Osteocyte (in vitro differentiated cells): Measurements from ENCODE around the gene POLL. TPM values are rescaled to one million over a fixed set of nuclear protein-coding genes. Genes with fewer than 3 reads are reported as not detected.
"Not testable (repeated sequence)": the region's sequence is repeated elsewhere in the genome, so short reads cannot be mapped to it uniquely, and the experiment has no call there.

Experiments used
- DNase-seq: peaks from one replicate; pipeline ENCODE4 v3.0.0; 2021; ENCODE audit warnings: mixed read lengths; ENCODE audit not compliant: unreplicated experiment; ENCODE audit errors: extremely low spot score
- H3K27ac Mint-ChIP-seq: one replicate; pipeline ENCODE4 v1.8.0; 2021; ENCODE audit warnings: mild to moderate bottlenecking, mixed read lengths; ENCODE audit not compliant: unreplicated experiment
- H3K27me3 Mint-ChIP-seq: one replicate; pipeline ENCODE4 v1.8.0; 2021; ENCODE audit warnings: mixed read lengths; ENCODE audit not compliant: unreplicated experiment
- H3K36me3 Mint-ChIP-seq: one replicate; pipeline ENCODE4 v1.8.0; 2021; ENCODE audit warnings: mixed read lengths; ENCODE audit not compliant: unreplicated experiment
- H3K4me1 Mint-ChIP-seq: one replicate; pipeline ENCODE4 v1.8.0; 2021; ENCODE audit warnings: mixed read lengths; ENCODE audit not compliant: unreplicated experiment
- H3K4me3 Mint-ChIP-seq: one replicate; pipeline ENCODE4 v1.8.0; 2021; ENCODE audit warnings: mild to moderate bottlenecking, moderate library complexity, mixed read lengths; ENCODE audit not compliant: unreplicated experiment
- H3K9me3 Mint-ChIP-seq: one replicate; pipeline ENCODE4 v1.8.0; 2021; ENCODE audit warnings: mixed read lengths; ENCODE audit not compliant: unreplicated experiment
- CTCF ChIP-seq: fragments of 200-600 bp; sonication (generic); IDR thresholded peaks from 2 replicates; pipeline ENCODE4 v1.5.0; 2021; ENCODE audit warnings: antibody characterized with exemption, mild to moderate bottlenecking, moderate library complexity
- long read RNA-seq: library from polyadenylated mRNA; unstranded; transcript quantifications from one replicate; pipeline ENCODE4 v2.0.0, GENCODE V29; 2021
- total RNA-seq: library from RNA; stranded (reverse); gene quantifications from 2 replicates; pipeline ENCODE4 v1.2.1, GENCODE V29; 2021

POLL gene
- 35.0 and 36.8 TPM in 2 replicates for total RNA-seq
- long read RNA-seq, partial matches to known transcripts, result 4 of 29 reads
- long read RNA-seq, other reads (novel, unspliced or antisense), result 22 of 29 reads

DNA sequence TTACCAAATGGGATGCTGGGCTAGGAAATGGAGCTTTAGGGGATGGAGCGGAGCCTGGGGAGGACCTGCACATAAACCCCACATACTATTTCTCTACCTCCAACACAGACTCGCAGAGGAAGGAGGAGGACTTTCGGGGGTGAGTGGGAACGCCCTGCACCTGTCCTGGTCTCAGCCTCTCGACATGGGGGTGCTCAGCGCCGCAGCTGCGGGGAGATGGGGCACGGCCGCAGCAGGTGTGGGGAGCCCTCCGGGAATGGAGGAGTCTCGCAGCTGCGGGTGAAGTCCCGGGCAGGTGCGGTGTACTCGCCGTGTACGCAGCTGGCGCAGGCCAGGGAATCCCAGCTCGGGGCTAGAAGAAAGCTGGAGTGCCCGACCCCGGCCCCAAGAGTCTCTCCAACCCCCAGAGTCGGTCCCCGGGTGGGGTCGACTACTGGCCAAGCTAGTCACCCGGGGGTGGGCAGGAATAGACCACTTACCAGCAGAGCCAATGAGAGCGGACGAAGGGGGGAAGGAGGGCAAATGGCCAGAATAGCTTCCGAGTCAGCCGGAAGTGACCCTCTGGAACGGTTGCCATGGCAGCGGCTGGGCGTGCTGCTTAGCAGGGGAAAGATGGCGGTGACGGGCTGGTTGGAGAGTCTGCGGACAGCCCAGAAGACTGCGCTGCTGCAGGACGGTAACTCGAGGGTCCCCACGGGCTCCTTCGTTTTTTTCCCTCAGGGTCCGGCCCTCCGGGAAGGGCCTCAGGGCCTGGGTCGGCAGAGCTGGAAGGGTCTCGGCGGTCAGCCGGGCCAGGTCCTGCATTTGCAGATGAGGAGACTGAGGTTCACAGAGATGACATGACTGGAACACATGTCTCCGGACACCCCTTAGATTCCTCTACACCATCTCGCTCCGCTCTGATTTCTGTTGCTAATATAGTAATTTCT is at the start of gene POLL, which contains the start of gene DPCD:
TSS of gene POLL (minus strand) at position 533 of the 929 bp plus-strand sequence. CDS start 897 bp downstream, outside the sequence.
TSS of gene DPCD (plus strand) at position 597 of the 929 bp plus-strand sequence. CDS start at position 613, 16 bp downstream.
- Mint-ChIP-seq H3K36me3 (peaks cover 2% of the 10 kb centered on the region), H3K4me3 (peak within 1 kb of the TSS; percentile 91), H3K27ac (peak within 1 kb of the TSS; percentile 73), H3K9me3 (no peaks in the 10 kb centered on the region), H3K27me3 (no peaks in the 10 kb centered on the region), H3K4me1 (peaks cover 16% of the 10 kb centered on the region)
- TF ChIP-seq CTCF, result no peak
- peak; percentile 97 for DNase-seq

DNA sequence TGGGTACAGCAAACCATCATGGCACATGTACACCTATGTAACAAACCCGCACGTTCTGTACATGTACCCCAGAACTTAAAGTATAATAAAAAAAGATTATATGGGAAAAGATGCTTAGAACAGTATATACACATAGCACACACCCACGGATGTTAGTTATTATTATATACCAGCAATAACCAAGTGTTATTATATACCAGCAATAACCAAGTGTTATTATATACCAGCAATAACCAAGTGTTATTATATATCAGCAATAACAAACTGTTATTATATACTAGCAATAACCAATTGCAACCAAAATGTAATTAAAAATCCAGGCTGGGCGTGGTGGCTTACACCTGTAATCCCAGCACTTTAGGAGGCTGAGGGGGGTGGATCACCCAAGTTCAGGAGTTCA is 45.5 kb upstream of the POLL start:
- not testable (repeated sequence) for H3K27ac Mint-ChIP-seq, DNase-seq, H3K4me1 Mint-ChIP-seq, H3K27me3 Mint-ChIP-seq, H3K9me3 Mint-ChIP-seq, H3K4me3 Mint-ChIP-seq
- peaks cover 18% of the 10 kb centered on the region for H3K36me3 Mint-ChIP-seq

- Mint-ChIP-seq H3K4me1 (no peaks in the 10 kb centered on the region), H3K9me3 (no peaks in the 10 kb centered on the region), H3K27ac (no peak overlapping the region), H3K36me3 (peaks cover 11% of the 10 kb centered on the region), H3K27me3 (no peaks in the 10 kb centered on the region), H3K4me3 (no peak overlapping the region)
- TF ChIP-seq CTCF, result no peak
- no peak for DNase-seq
These were observed 43.9 kb upstream of the POLL start for GRCh38 chr10:101631821-101632475.

- Mint-ChIP-seq H3K4me1 (no peaks in the 10 kb centered on the region), H3K27me3 (no peaks in the 10 kb centered on the region), H3K36me3 (peaks cover 6% of the 10 kb centered on the region), H3K27ac (no peak overlapping the region), H3K4me3 (no peak overlapping the region), H3K9me3 (no peaks in the 10 kb centered on the region)
- DNase-seq, result no peak
- no peak for TF ChIP-seq CTCF
These were observed 42.5 kb upstream of the POLL start for GRCh38 chr10:101630633-101630920.

- Mint-ChIP-seq H3K4me3 (no peak overlapping the region), H3K27me3 (no peaks in the 10 kb centered on the region), H3K9me3 (no peaks in the 10 kb centered on the region), H3K36me3 (peaks cover 6% of the 10 kb centered on the region), H3K4me1 (no peaks in the 10 kb centered on the region), H3K27ac (no peak overlapping the region)
- DNase-seq, result no peak
- no peak for TF ChIP-seq CTCF
These were observed 42.0 kb upstream of the POLL start for GRCh38 chr10:101629837-101630632.
